HG03469 (cell line): Measurements from ENCODE around the gene C4A.
"Not testable (repeated sequence)": the region's sequence is repeated elsewhere in the genome, so short reads cannot be mapped to it uniquely, and the experiment has no call there.

Source experiments
- ATAC-seq: cut with Tn5 transposase; IDR thresholded peaks from one replicate; pipeline ENCODE4 v1.9.1; 2021; ENCODE audit warnings: mild to moderate bottlenecking, moderate library complexity, moderate number of reproducible peaks; ENCODE audit not compliant: unreplicated experiment

C4A gene

GRCh38 chr6:32014547-32014946 is 32.7 kb downstream of the C4A start, which contains the start of gene C4B:
TSS of gene C4B (plus strand) at chr6:32014795. CDS start at chr6:32014846, 51 bp downstream.
- not testable (repeated sequence) for ATAC-seq

GRCh38 chr6:32022100-32022499 is 40.2 kb downstream of the C4A start:
- ATAC-seq, result not testable (repeated sequence)

GRCh38 chr6:32028631-32029030 is 46.8 kb downstream of the C4A start:
- ATAC-seq, result not testable (repeated sequence)

GRCh38 chr6:32029553-32029952 is 47.7 kb downstream of the C4A start:
- ATAC-seq, result not testable (repeated sequence)

- ATAC-seq, result not testable (repeated sequence)
Measured at GRCh38 chr6:32035283-32036013, 53.6 kb downstream of the C4A start.

- not testable (repeated sequence) for ATAC-seq
Measured at GRCh38 chr6:32037136-32037535, 55.3 kb downstream of the C4A start.

- ATAC-seq, result not testable (repeated sequence)
Measured at GRCh38 chr6:32037598-32038524, 56.0 kb downstream of the C4A start, which contains the start of gene CYP21A2. TSS of gene CYP21A2 (plus strand) at chr6:32038415. CDS start at chr6:32038423, 8 bp downstream.

- ATAC-seq, result not testable (repeated sequence)
Measured at GRCh38 chr6:32038878-32039277, 57.0 kb downstream of the C4A start.

- not testable (repeated sequence) for ATAC-seq
Measured at GRCh38 chr6:32039321-32040274, 57.7 kb downstream of the C4A start.

- ATAC-seq, result not testable (repeated sequence)
Measured at GRCh38 chr6:32040299-32041049, 58.6 kb downstream of the C4A start.

- not testable (repeated sequence) for ATAC-seq
Measured at GRCh38 chr6:32041050-32041321, 59.1 kb downstream of the C4A start.

- not testable (repeated sequence) for ATAC-seq
Measured at GRCh38 chr6:32041385-32041784, 59.5 kb downstream of the C4A start.

- ATAC-seq, result not testable (repeated sequence)
Measured at GRCh38 chr6:32042276-32042675, 60.4 kb downstream of the C4A start.

GRCh38 chr6:32043589-32044380 is 61.9 kb downstream of the C4A start:
- not testable (repeated sequence) for ATAC-seq

GRCh38 chr6:32044916-32045315 is 63.1 kb downstream of the C4A start:
- ATAC-seq, result not testable (repeated sequence)

GRCh38 chr6:32045811-32046449 is 64.1 kb downstream of the C4A start:
- ATAC-seq, result no peak

GRCh38 chr6:32046450-32047083 is 64.7 kb downstream of the C4A start:
- no peak for ATAC-seq

GRCh38 chr6:32047084-32047478 is 65.2 kb downstream of the C4A start:
- ATAC-seq, result no peak
